ENCODE results near the gene SBF2.

GRCh38 chr11:9738116-9738515, 555.9 kb downstream of the SBF2 start:
- TF ChIP-seq, protein P1, sequence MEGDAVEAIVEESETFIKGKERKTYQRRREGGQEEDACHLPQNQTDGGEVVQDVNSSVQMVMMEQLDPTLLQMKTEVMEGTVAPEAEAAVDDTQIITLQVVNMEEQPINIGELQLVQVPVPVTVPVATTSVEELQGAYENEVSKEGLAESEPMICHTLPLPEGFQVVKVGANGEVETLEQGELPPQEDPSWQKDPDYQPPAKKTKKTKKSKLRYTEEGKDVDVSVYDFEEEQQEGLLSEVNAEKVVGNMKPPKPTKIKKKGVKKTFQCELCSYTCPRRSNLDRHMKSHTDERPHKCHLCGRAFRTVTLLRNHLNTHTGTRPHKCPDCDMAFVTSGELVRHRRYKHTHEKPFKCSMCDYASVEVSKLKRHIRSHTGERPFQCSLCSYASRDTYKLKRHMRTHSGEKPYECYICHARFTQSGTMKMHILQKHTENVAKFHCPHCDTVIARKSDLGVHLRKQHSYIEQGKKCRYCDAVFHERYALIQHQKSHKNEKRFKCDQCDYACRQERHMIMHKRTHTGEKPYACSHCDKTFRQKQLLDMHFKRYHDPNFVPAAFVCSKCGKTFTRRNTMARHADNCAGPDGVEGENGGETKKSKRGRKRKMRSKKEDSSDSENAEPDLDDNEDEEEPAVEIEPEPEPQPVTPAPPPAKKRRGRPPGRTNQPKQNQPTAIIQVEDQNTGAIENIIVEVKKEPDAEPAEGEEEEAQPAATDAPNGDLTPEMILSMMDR (conservative IDR thresholded peaks at IDR 0.05; ENCODE audit: low read depth, low read length) = no peak
- TF ChIP-seq EZH2 (IDR thresholded peaks at IDR 0.05; ENCODE audit: low read length, unreplicated experiment) = no peak
